BLaER1 (cell line): ENCODE measurements around the gene DYNC2I2.
"Not testable (repeated sequence)": the region's sequence is repeated elsewhere in the genome, so short reads cannot be mapped to it uniquely, and the experiment has no call there.

ENCODE experiments used
- H3K27ac ChIP-seq: shearing (Covaris generic); formaldehyde crosslinking; 2 replicates; pipeline ENCODE4 v1.8.1; 2022
- H3K27me3 ChIP-seq: shearing (Covaris generic); formaldehyde crosslinking; 2 replicates; pipeline ENCODE4 v1.8.1; 2022
- H3K36me3 ChIP-seq: shearing (Covaris generic); formaldehyde crosslinking; 2 replicates; pipeline ENCODE4 v1.8.1; 2022
- H3K4me1 ChIP-seq: shearing (Covaris generic); formaldehyde crosslinking; 2 replicates; pipeline ENCODE4 v1.8.1; 2022
- H3K4me2 ChIP-seq: shearing (Covaris generic); formaldehyde crosslinking; 2 replicates; pipeline ENCODE4 v1.8.1; 2022
- H3K4me3 ChIP-seq: shearing (Covaris generic); formaldehyde crosslinking; 2 replicates; pipeline ENCODE4 v1.8.1; 2022
- H3K9ac ChIP-seq: shearing (Covaris generic); formaldehyde crosslinking; 2 replicates; pipeline ENCODE4 v1.8.1; 2022
- H3K9me3 ChIP-seq: shearing (Covaris generic); formaldehyde crosslinking; 2 replicates; pipeline ENCODE4 v1.8.1; 2022
- H4K20me1 ChIP-seq: shearing (Covaris generic); formaldehyde crosslinking; 2 replicates; pipeline ENCODE4 v1.8.1; 2022
- Cebpa-rat ChIP-seq: shearing (Covaris generic); IDR thresholded peaks from 2 replicates; pipeline ENCODE4 v1.8.1; 2022

DYNC2I2 gene

DNA sequence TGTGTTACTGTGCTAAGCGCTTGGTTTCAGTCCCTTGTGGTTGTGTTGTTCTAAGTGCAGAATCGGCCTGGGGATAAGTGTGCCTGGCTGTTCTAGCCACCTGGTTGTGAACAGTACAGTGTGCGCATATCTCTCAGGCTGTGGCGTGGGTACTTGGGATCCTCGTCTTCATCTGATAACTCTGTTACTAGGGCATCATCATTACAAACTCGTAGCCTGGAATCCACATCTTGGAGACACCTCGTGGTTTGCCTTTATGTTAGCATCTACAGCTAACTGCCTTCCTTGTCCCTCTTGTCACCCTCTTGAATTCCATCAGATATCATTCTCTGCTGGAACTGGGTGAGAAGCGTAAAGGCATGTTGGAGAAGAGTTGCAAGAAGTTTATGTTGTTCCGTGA, 62.8 kb downstream of the DYNC2I2 start:
- no peak for TF ChIP-seq Cebpa-rat
- H3K36me3 ChIP-seq = peaks cover 100% of the 10 kb centered on the region
- no peak overlapping the region for H3K27ac ChIP-seq
- no peaks in the 10 kb centered on the region for H3K4me1 ChIP-seq
- no peaks in the 10 kb centered on the region for H3K9me3 ChIP-seq
- H3K27me3 ChIP-seq = no peaks in the 10 kb centered on the region
- H3K9ac ChIP-seq = no peak overlapping the region
- H4K20me1 ChIP-seq = 0 out of 2 replicates have a peak, but pooled peaks cover 8% of the 10 kb centered on the region
- no peak overlapping the region for H3K4me3 ChIP-seq
- no peak overlapping the region for H3K4me2 ChIP-seq

GRCh38 chr9:128593039-128593438, 63.6 kb downstream of the DYNC2I2 start:
- no peak for TF ChIP-seq Cebpa-rat
- no peak overlapping the region for H3K4me3 ChIP-seq
- H3K36me3 ChIP-seq = peaks cover 100% of the 10 kb centered on the region
- H3K4me2 ChIP-seq = no peak overlapping the region
- H3K9me3 ChIP-seq = no peaks in the 10 kb centered on the region
- no peak overlapping the region for H3K9ac ChIP-seq
- 0 out of 2 replicates have a peak, but pooled peaks cover 8% of the 10 kb centered on the region for H4K20me1 ChIP-seq
- H3K27me3 ChIP-seq = no peaks in the 10 kb centered on the region
- H3K27ac ChIP-seq = no peak overlapping the region
- H3K4me1 ChIP-seq = no peaks in the 10 kb centered on the region

DNA sequence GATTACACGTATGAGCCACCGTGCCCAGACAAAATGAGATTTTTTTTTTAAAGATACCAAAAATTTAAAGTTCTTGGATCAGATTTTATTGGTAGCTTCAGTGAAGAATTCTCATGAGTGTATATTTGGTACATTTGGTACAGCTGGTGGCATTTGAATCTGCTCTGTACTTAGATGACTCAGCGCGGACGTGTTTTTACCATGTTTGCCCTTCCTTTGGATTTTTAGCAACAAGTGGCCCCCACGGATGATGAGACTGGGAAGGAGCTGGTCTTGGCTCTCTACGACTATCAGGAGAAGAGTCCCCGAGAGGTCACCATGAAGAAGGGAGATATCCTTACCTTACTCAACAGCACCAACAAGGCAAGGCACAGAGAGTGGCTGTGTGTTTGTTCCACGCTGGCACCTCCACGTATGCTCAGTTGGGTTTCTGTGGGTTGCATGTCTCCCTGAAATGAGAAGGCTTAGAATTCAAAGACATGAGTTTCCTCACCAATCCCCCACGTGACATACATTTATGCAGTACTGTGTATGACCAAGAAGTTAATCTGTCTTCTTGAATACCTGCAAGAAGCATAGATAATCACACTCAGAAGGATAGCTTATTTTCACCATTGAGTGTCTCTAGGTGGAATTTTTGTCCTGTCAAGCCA, 67.9 kb downstream of the DYNC2I2 start:
- H3K9ac ChIP-seq = no peak overlapping the region
- H3K9me3 ChIP-seq = no peaks in the 10 kb centered on the region
- H3K4me3 ChIP-seq = no peak overlapping the region
- H4K20me1 ChIP-seq = 0 out of 2 replicates have a peak, but pooled peaks cover 16% of the 10 kb centered on the region
- no peak overlapping the region for H3K4me2 ChIP-seq
- no peaks in the 10 kb centered on the region for H3K27me3 ChIP-seq
- no peak for TF ChIP-seq Cebpa-rat
- peaks cover 10% of the 10 kb centered on the region for H3K4me1 ChIP-seq
- H3K27ac ChIP-seq = no peak overlapping the region
- H3K36me3 ChIP-seq = peaks cover 100% of the 10 kb centered on the region

DNA sequence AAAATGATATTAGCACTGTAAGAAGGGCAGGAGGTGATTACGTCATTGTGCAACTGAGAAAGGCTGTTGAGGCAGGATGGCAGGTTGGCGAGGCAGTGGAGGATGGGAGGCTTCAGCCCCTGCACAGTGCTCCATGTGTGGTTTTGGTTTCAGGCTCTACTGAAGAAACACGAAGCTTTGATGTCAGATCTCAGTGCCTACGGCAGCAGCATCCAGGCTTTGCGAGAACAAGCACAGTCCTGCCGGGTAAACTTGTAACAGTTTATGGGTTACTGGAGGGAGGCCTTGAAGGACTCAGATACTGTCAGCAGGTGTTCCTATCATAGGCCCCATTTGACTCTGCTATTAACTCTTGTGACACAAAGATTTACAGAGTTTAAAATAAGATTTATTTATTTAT, 69.2 kb downstream of the DYNC2I2 start:
- Histone ChIP-seq H3K9me3 (no peaks in the 10 kb centered on the region), H3K4me3 (no peak overlapping the region), H3K36me3 (peaks cover 100% of the 10 kb centered on the region), H3K4me2 (0 out of 2 replicates have a peak overlapping the region, but pooled peaks have one; percentile 21), H3K9ac (no peak overlapping the region), H3K4me1 (peaks cover 10% of the 10 kb centered on the region), H3K27ac (no peak overlapping the region), H4K20me1 (0 out of 2 replicates have a peak, but pooled peaks cover 8% of the 10 kb centered on the region), H3K27me3 (no peaks in the 10 kb centered on the region)
- TF ChIP-seq Cebpa-rat = 0 out of 2 replicates have a peak, but pooled peaks have one; percentile 23

- H3K27ac ChIP-seq, H3K27me3 ChIP-seq, H3K4me3 ChIP-seq, H3K9me3 ChIP-seq, H4K20me1 ChIP-seq, H3K9ac ChIP-seq: not testable (repeated sequence)
- Histone ChIP-seq H3K4me1 (peaks cover 10% of the 10 kb centered on the region), H3K4me2 (0 out of 2 replicates have a peak overlapping the region, but pooled peaks have one; percentile 21), H3K36me3 (peaks cover 100% of the 10 kb centered on the region)
These were observed 69.7 kb downstream of the DYNC2I2 start for GRCh38 chr9:128586934-128587333.

GRCh38 chr9:128585155-128585554, 71.5 kb downstream of the DYNC2I2 start:
- H3K4me2 ChIP-seq, H3K27ac ChIP-seq, H3K9ac ChIP-seq, H3K4me3 ChIP-seq, H3K9me3 ChIP-seq, H3K27me3 ChIP-seq: not testable (repeated sequence)
- peaks cover 100% of the 10 kb centered on the region for H3K36me3 ChIP-seq
- H4K20me1 ChIP-seq = peaks cover 17% of the 10 kb centered on the region
- H3K4me1 ChIP-seq = peaks cover 10% of the 10 kb centered on the region
